Posterior vena cava (tissue), 2 donors: ENCODE measurements around the gene CDH5. TPM values are rescaled to one million over a fixed set of nuclear protein-coding genes. Genes with fewer than 3 reads are reported as not detected.
A peak's percentile ranks its signal among the peaks of the same experiment; 100 is the strongest.

ENCODE experiments used
- DNase-seq: peaks from one replicate; pipeline ENCODE4 v3.0.0-alpha.2; 2020; ENCODE audit warnings: low spot score
- intact Hi-C, 2 donors: fragments of 100-400 bp; cut with DNase I; formaldehyde crosslinking; loops; one replicate each; pipeline versions ENCODE4 v1.14.1 to v1.14.2; 2022 to 2023
- total RNA-seq, 2 donors: library from RNA; stranded (reverse); fragmentation: NEBNext Ultra II Directional; extraction: Animal tissue kit (Norgen Biotek cat#: 25700); gene quantifications; one replicate each; pipeline ENCODE4 v1.2.1, GENCODE V29; 2021
- donor health status: DM: yes; HTN: yes; CAD: no.
- donor health status: DM: yes; HTN: yes; CAD: no.

The CDH5 gene
- total RNA-seq, 2 donors from 2014 or later = 43.1 to 50.2 TPM

- peak; percentile 64 for DNase-seq
Measured at GRCh38 chr16:66370786-66371684, 4.5 kb downstream of the CDH5 start.

GRCh38 chr16:66372078-66372897 is 5.8 kb downstream of the CDH5 start:
- peak; percentile 36 for DNase-seq
- intact Hi-C loops = no loop called here

More at GRCh38 chr16:66370786-66371684, 4.5 kb downstream of the CDH5 start:
- intact Hi-C loops = no loop called here

- no peak for DNase-seq
- intact Hi-C loops = no loop called here
Measured at GRCh38 chr16:66372898-66373155, 6.3 kb downstream of the CDH5 start.

- no peak for DNase-seq
- intact Hi-C loops = no loop called here
Measured at GRCh38 chr16:66373667-66374066, 7.2 kb downstream of the CDH5 start.

GRCh38 chr16:66374176-66374575 is 7.7 kb downstream of the CDH5 start:
- intact Hi-C loops = no loop called here
- DNase-seq = no peak

- intact Hi-C loops = no loop called here
- no peak for DNase-seq
Measured at GRCh38 chr16:66375451-66375850, 9.0 kb downstream of the CDH5 start.

- intact Hi-C loops = loop anchor here in 1 of 2 donors (2.0 kb wide), 1 partner anchor 51 kb away; no protein-coding TSS in a partner anchor
- no peak for DNase-seq
Measured at GRCh38 chr16:66376114-66376513, 9.6 kb downstream of the CDH5 start.

GRCh38 chr16:66376577-66377305 is 10.2 kb downstream of the CDH5 start:
- no peak for DNase-seq
- intact Hi-C loops = loop anchor here in 1 of 2 donors (2.0 kb wide), 1 partner anchor 52 kb away; no protein-coding TSS in a partner anchor

GRCh38 chr16:66377324-66377723 is 10.8 kb downstream of the CDH5 start:
- no peak for DNase-seq
- intact Hi-C loops = loop anchor here in 1 of 2 donors (2.0 kb wide), 1 partner anchor 53 kb away; no protein-coding TSS in a partner anchor

- DNase-seq = peak; percentile 28
- intact Hi-C loops = no loop called here
Measured at GRCh38 chr16:66378741-66379570, 12.5 kb downstream of the CDH5 start.

- intact Hi-C loops = no loop called here
- DNase-seq = no peak
Measured at GRCh38 chr16:66379571-66379941, 13.1 kb downstream of the CDH5 start.

- DNase-seq = no peak
- intact Hi-C loops = no loop called here
Measured at GRCh38 chr16:66380421-66380820, 13.9 kb downstream of the CDH5 start.

GRCh38 chr16:66381585-66382170 is 15.2 kb downstream of the CDH5 start:
- intact Hi-C loops = loop anchor here in 1 of 2 donors (1.0 kb wide), 1 partner anchor 48 kb away; no protein-coding TSS in a partner anchor
- peak; percentile 7 for DNase-seq

- DNase-seq = peak; percentile 75
- intact Hi-C loops = loop anchor here in 1 of 2 donors (1.0 kb wide), 1 partner anchor 49 kb away; no protein-coding TSS in a partner anchor
Measured at GRCh38 chr16:66382171-66382965, 15.9 kb downstream of the CDH5 start.

- intact Hi-C loops = loop anchor here in 1 of 2 donors (1.0 kb wide), 1 partner anchor 50 kb away; no protein-coding TSS in a partner anchor
Measured at GRCh38 chr16:66382966-66383299, 16.4 kb downstream of the CDH5 start.

GRCh38 chr16:66383551-66383950 is 17.1 kb downstream of the CDH5 start:
- intact Hi-C loops = no loop called here
- DNase-seq = peak; percentile 25

More at GRCh38 chr16:66382966-66383299, 16.4 kb downstream of the CDH5 start:
- DNase-seq = no peak

GRCh38 chr16:66385415-66385814 is 18.9 kb downstream of the CDH5 start:
- DNase-seq = no peak
- intact Hi-C loops = no loop called here
